Hepatocyte (in vitro differentiated cells): ENCODE measurements around the gene DENND4C. TPM values are rescaled to one million over a fixed set of nuclear protein-coding genes. Genes with fewer than 3 reads are reported as not detected.

Experiments used
- DNase-seq: peaks from one replicate; pipeline ENCODE4 v3.0.0-alpha.2; 2016; ENCODE audit warnings: low spot score
- H2AFZ ChIP-seq: fragments of 200-600 bp; sonication (generic); 2 replicates; pipeline ENCODE4 v1.6.0; 2016; ENCODE audit warnings: antibody characterized with exemption, mild to moderate bottlenecking
- H3K27ac ChIP-seq: fragments of 200-600 bp; sonication (generic); 2 replicates; pipeline ENCODE4 v1.5.1; 2016; ENCODE audit warnings: mild to moderate bottlenecking
- H3K27me3 ChIP-seq: fragments of 200-600 bp; sonication (generic); 2 replicates; pipeline ENCODE4 v1.6.1; 2016
- H3K36me3 ChIP-seq: fragments of 200-600 bp; sonication (generic); replicated peaks from 2 replicates; pipeline ENCODE4 v1.5.1; 2016; ENCODE audit warnings: low read depth; ENCODE audit not compliant: insufficient read depth
- H3K4me1 ChIP-seq: fragments of 200-600 bp; sonication (generic); 2 replicates; pipeline ENCODE4 v1.5.1; 2016; ENCODE audit warnings: mild to moderate bottlenecking, moderate library complexity; ENCODE audit not compliant: insufficient read depth
- H3K4me2 ChIP-seq: fragments of 200-600 bp; sonication (generic); 2 replicates; pipeline ENCODE4 v1.6.0; 2016
- H3K4me3 ChIP-seq: fragments of 200-600 bp; sonication (generic); 2 replicates; pipeline ENCODE4 v1.5.1; 2016; ENCODE audit warnings: mild to moderate bottlenecking
- H3K79me2 ChIP-seq: fragments of 200-600 bp; sonication (generic); 2 replicates; pipeline ENCODE4 v1.6.0; 2017; ENCODE audit warnings: mild to moderate bottlenecking
- H3K9me2 ChIP-seq: fragments of 200-600 bp; sonication (generic); replicated peaks from 2 replicates; pipeline ENCODE4 v1.6.0; 2017; ENCODE audit warnings: mild to moderate bottlenecking; ENCODE audit not compliant: insufficient read depth
- H3K9me3 ChIP-seq: fragments of 200-600 bp; sonication (generic); 2 replicates; pipeline ENCODE4 v1.5.1; 2016; ENCODE audit warnings: low read depth, mild to moderate bottlenecking
- H4K20me1 ChIP-seq: fragments of 200-600 bp; sonication (generic); 2 replicates; pipeline ENCODE4 v1.6.0; 2016; ENCODE audit warnings: mild to moderate bottlenecking; ENCODE audit not compliant: insufficient read depth, poor library complexity, severe bottlenecking
- CTCF ChIP-seq: fragments of 200-600 bp; sonication (generic); IDR thresholded peaks from 2 replicates; pipeline ENCODE4 v1.5.1; 2016; ENCODE audit warnings: antibody characterized with exemption, mild to moderate bottlenecking; ENCODE audit not compliant: poor library complexity
- EZH2 ChIP-seq: fragments of 200-600 bp; sonication (generic); IDR thresholded peaks from 2 replicates; pipeline ENCODE4 v1.6.1; 2016; ENCODE audit warnings: antibody characterized with exemption, mild to moderate bottlenecking, borderline replicate concordance
- EZH2phosphoT487 ChIP-seq: fragments of 200-600 bp; sonication (generic); IDR thresholded peaks from one replicate; pipeline ENCODE4 v1.6.1; 2018; ENCODE audit warnings: antibody characterized with exemption, mild to moderate bottlenecking, low read depth, moderate library complexity; ENCODE audit not compliant: unreplicated experiment, severe bottlenecking
- WGBS: methylation state at CpG from one replicate; pipeline ENCODE4 v1.1.6; 2016; ENCODE audit warnings: low lambda C conversion rate; ENCODE audit errors: missing lambda C conversion rate; 5-methylcytosine and 5-hydroxymethylcytosine counted together
- polyA plus RNA-seq: library from polyadenylated mRNA; unstranded; fragments of >200 nt; fragmentation: Nextera tagmentation; extraction: Ambion mirVana; gene quantifications from 2 replicates; pipeline ENCODE4 v1.2.1, GENCODE V29; 2016
- total RNA-seq: library from RNA; depleted of rRNA; stranded (reverse); fragments of >200 nt; gene quantifications from 2 replicates; pipeline ENCODE4 v1.2.3, GENCODE V29; 2014

DENND4C gene
- total RNA-seq: 70.2 and 82.6 TPM in 2 replicates
- polyA plus RNA-seq: 14.9 and 17.1 TPM in 2 replicates

GRCh38 chr9:19230355-19231125, at the start of gene DENND4C:
DENND4C (plus strand) TSS chr9:19230693; CDS start chr9:19276175, 45,482 bp downstream.
- Histone ChIP-seq H3K27me3 (no peaks in the 10 kb centered on the region), H3K4me2 (peak within 1 kb of the TSS; percentile 91), H3K4me1 (peaks cover 11% of the 10 kb centered on the region), H3K79me2 (peaks cover 48% of the 10 kb centered on the region), H3K36me3 (no peaks in the 10 kb centered on the region), H3K9me2 (no peaks in the 10 kb centered on the region), H3K4me3 (peak within 1 kb of the TSS; percentile 94), H4K20me1 (peaks cover 35% of the 10 kb centered on the region), H3K9me3 (no peaks in the 10 kb centered on the region), H2AFZ (peak within 1 kb of the TSS; percentile 65), H3K27ac (peak within 1 kb of the TSS; percentile 97)
- WGBS: 1% methylated on average over 55 of the region's 86 CpGs
- DNase-seq: peak; percentile 94
- TF ChIP-seq EZH2: no peak
- no peak for TF ChIP-seq CTCF
- TF ChIP-seq EZH2phosphoT487: no peak

- H3K4me3 ChIP-seq: no peak overlapping the region
- DNase-seq: no peak
- no peak overlapping the region for H2AFZ ChIP-seq
- peak overlapping the region; percentile 51 for H3K27ac ChIP-seq
- TF ChIP-seq CTCF (no peak), EZH2phosphoT487 (no peak), EZH2 (no peak)
- no peak overlapping the region for H3K4me2 ChIP-seq
- no peaks in the 10 kb centered on the region for H3K36me3 ChIP-seq
- H3K9me2 ChIP-seq: no peaks in the 10 kb centered on the region
- H3K9me3 ChIP-seq: no peaks in the 10 kb centered on the region
- WGBS: 83% methylated on average over 5 of the region's 5 CpGs
- H3K27me3 ChIP-seq: no peaks in the 10 kb centered on the region
- peaks cover 19% of the 10 kb centered on the region for H3K4me1 ChIP-seq
- H3K79me2 ChIP-seq: no peaks in the 10 kb centered on the region
- no peaks in the 10 kb centered on the region for H4K20me1 ChIP-seq
These were observed 49.5 kb upstream of the DENND4C start for GRCh38 chr9:19180991-19181390.

GRCh38 chr9:19181561-19181960, 48.9 kb upstream of the DENND4C start:
- H3K4me3 ChIP-seq: no peak overlapping the region
- TF ChIP-seq EZH2phosphoT487: no peak
- TF ChIP-seq CTCF: no peak
- no peak for TF ChIP-seq EZH2
- H4K20me1 ChIP-seq: no peaks in the 10 kb centered on the region
- H3K27me3 ChIP-seq: no peaks in the 10 kb centered on the region
- H3K36me3 ChIP-seq: no peaks in the 10 kb centered on the region
- H3K9me3 ChIP-seq: no peaks in the 10 kb centered on the region
- no peaks in the 10 kb centered on the region for H3K9me2 ChIP-seq
- peaks cover 19% of the 10 kb centered on the region for H3K4me1 ChIP-seq
- no peak overlapping the region for H2AFZ ChIP-seq
- no peak overlapping the region for H3K4me2 ChIP-seq
- 92% methylated on average over 5 of the region's 5 CpGs for WGBS
- DNase-seq: no peak
- H3K79me2 ChIP-seq: no peaks in the 10 kb centered on the region
- H3K27ac ChIP-seq: peak overlapping the region; percentile 51
